ENCODE measurements around the gene ZNF90. TPM values are rescaled to one million over a fixed set of nuclear protein-coding genes. Genes with fewer than 3 reads are reported as not detected.
"Not testable (repeated sequence)": the region's sequence is repeated elsewhere in the genome, so short reads cannot be mapped to it uniquely, and the experiment has no call there.

Gene ZNF90
- total and polyA plus RNA-seq, 2 experiments from 2014 or later, result 1.6 to 1.8 TPM

GRCh38 chr19:20039203-20039723 lies 38.5 kb upstream of the ZNF90 start, which contains the start of gene ZNF682:
Gene ZNF682 (minus strand): TSS chr19:20039505. CDS start chr19:20039345, 160 bp downstream.
- no peaks in the 10 kb centered on the region for H4K20me1 ChIP-seq (ENCODE audit: insufficient read depth)
- H3K4me2 ChIP-seq (ENCODE audit: unreplicated experiment), result peak within 1 kb of the TSS; percentile 78
- H3K9ac ChIP-seq, result peak within 1 kb of the TSS; percentile 95
- in situ Hi-C loops (cut with MboI), result no loop called here
- no peaks in the 10 kb centered on the region for H3K9me3 ChIP-seq (ENCODE audit: low read depth)
- DNase-seq, result peak; percentile 99
- no peaks in the 10 kb centered on the region for H3K9me2 ChIP-seq (ENCODE audit: insufficient read depth)
- peaks cover 24% of the 10 kb centered on the region for H3K79me2 ChIP-seq (ENCODE audit: insufficient read depth)
- no peak for TF ChIP-seq EZH2 (IDR thresholded peaks at IDR 0.05; ENCODE audit: insufficient read depth, poor library complexity, severe bottlenecking)
- peak within 1 kb of the TSS; percentile 91 for H2AFZ ChIP-seq
- H3K4me3 ChIP-seq, result peak within 1 kb of the TSS; percentile 91
- no peaks in the 10 kb centered on the region for H3K27me3 ChIP-seq (replicated peaks; ENCODE audit: insufficient read depth)
- 0 out of 2 replicates have a peak, but pooled peaks cover 4% of the 10 kb centered on the region for H3K4me1 ChIP-seq (ENCODE audit: insufficient read depth)
- H3K36me3 ChIP-seq (ENCODE audit: low read depth), result no peaks in the 10 kb centered on the region
- WGBS, 2 experiments (ENCODE audit: low coverage in 1 of 2, low lambda C conversion rate in 2 of 2, missing lambda C conversion rate in 2 of 2), result 7 to 9% methylated on average over 24 of the region's 25 CpGs
- no peaks in the 10 kb centered on the region for H3F3A ChIP-seq (ENCODE audit: insufficient read depth)
- peak within 1 kb of the TSS; percentile 81 for H3K27ac ChIP-seq

DNA sequence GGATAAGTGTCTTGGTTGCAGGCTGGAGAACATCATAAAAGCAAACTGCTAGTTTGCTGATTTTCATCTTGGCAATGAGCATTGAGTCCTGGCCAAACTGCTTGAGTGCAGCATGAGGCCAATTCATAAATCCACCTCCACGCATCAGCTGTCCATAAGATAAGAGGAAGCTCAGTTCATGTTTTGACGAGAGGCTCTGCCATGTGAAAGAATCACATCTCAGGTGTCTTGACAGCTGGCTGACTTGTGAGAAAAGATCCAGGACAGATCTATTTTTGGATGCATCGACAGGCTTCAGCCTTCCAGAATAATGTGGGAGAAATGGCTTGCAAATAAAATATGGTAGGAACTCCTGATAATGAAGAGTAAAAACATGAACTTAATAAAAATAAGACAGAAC lies 33.1 kb upstream of the ZNF90 start:
- no peaks in the 10 kb centered on the region for H3F3A ChIP-seq (ENCODE audit: insufficient read depth)
- no peaks in the 10 kb centered on the region for H3K9me2 ChIP-seq (ENCODE audit: insufficient read depth)
- DNase-seq, result no peak
- TF ChIP-seq EZH2 (IDR thresholded peaks at IDR 0.05; ENCODE audit: insufficient read depth, poor library complexity, severe bottlenecking) (no peak), EZH2phosphoT487 (IDR thresholded peaks at IDR 0.05; ENCODE audit: insufficient read depth, low read depth) (no peak)
- H3K79me2 ChIP-seq (ENCODE audit: insufficient read depth), result no peaks in the 10 kb centered on the region
- no peaks in the 10 kb centered on the region for H4K20me1 ChIP-seq (ENCODE audit: insufficient read depth)
- 29 to 40% methylated on average over 3 of the region's 3 CpGs for WGBS, 2 experiments (ENCODE audit: low coverage in 1 of 2, low lambda C conversion rate in 2 of 2, missing lambda C conversion rate in 2 of 2)
- H3K9me3 ChIP-seq (ENCODE audit: low read depth), result no peaks in the 10 kb centered on the region
- H3K4me1 ChIP-seq (ENCODE audit: insufficient read depth), result no peaks in the 10 kb centered on the region
- no peak overlapping the region for H3K27ac ChIP-seq
- no peak overlapping the region for H2AFZ ChIP-seq
- no peaks in the 10 kb centered on the region for H3K27me3 ChIP-seq (replicated peaks; ENCODE audit: insufficient read depth)
- no peak overlapping the region for H3K4me2 ChIP-seq (ENCODE audit: unreplicated experiment)
- H3K9ac ChIP-seq, result no peak overlapping the region
- in situ Hi-C loops (cut with MboI), result no loop called here
- H3K4me3 ChIP-seq, result no peak overlapping the region
- H3K36me3 ChIP-seq (ENCODE audit: low read depth), result no peaks in the 10 kb centered on the region

GRCh38 chr19:20045742-20046141 lies 32.1 kb upstream of the ZNF90 start:
- H3K4me3 ChIP-seq; H3K4me2 ChIP-seq (ENCODE audit: unreplicated experiment); H3K27ac ChIP-seq; H3K79me2 ChIP-seq (ENCODE audit: insufficient read depth); H3K9me2 ChIP-seq (ENCODE audit: insufficient read depth); H3F3A ChIP-seq (ENCODE audit: insufficient read depth); H3K4me1 ChIP-seq (ENCODE audit: insufficient read depth); H2AFZ ChIP-seq; H3K36me3 ChIP-seq (ENCODE audit: low read depth); H3K9me3 ChIP-seq (ENCODE audit: low read depth); H3K27me3 ChIP-seq (replicated peaks; ENCODE audit: insufficient read depth); in situ Hi-C loops (cut with MboI); H4K20me1 ChIP-seq (ENCODE audit: insufficient read depth); H3K9ac ChIP-seq; DNase-seq: not testable (repeated sequence)
- 51 to 69% methylated on average over 5 of the region's 5 CpGs for WGBS, 2 experiments (ENCODE audit: low coverage in 1 of 2, low lambda C conversion rate in 2 of 2, missing lambda C conversion rate in 2 of 2)

DNA sequence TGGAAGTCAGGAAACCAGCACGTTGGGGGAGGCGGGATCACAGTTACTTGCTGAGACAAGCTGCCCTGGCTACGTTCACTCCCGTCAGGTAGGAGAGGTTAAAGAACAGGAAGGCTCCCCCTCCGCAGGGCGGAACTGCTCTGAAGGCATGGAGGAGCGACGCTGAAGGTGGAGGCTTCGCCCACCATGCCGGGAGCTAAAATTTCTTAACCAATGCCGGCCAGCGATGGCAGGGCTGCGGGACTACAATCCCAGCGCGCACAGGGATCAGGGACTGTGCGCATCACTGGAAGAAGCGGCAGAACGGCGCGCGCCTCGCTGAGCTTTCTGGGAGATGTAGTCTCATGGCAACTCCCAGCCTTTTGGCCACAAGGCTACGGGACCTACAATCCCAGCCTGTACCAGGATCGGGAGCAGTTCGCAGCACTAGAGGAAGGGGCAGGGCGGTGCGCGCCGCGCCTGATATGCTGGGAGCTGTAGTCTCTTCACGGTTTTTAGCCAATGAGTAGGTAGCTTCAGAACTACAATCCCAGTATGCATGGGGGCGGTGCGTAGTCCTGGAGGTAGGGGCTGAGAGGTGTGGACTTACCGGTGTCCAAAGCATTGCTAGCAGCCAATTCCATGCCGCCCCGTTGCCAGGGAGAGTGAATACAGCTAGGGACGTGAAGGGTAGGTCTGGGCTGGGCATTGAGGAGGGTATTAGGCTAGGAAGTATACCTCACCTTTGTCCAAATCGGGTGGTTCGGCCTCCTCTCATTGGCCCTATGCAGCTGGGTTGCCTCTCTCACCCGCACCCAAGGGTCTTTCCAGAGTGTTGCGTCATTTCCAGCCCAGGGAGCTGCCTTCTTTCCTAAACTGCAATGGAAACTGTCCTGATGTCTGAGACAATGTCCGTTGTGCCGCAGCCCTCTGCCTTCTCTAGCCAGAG lies 25.7 kb upstream of the ZNF90 start:
- peak overlapping the region; percentile 79 for H3K9ac ChIP-seq

GRCh38 chr19:20058738-20059137 lies 19.1 kb upstream of the ZNF90 start:
- H3F3A ChIP-seq (ENCODE audit: insufficient read depth); H3K9ac ChIP-seq; H3K79me2 ChIP-seq (ENCODE audit: insufficient read depth); H4K20me1 ChIP-seq (ENCODE audit: insufficient read depth); H3K4me1 ChIP-seq (ENCODE audit: insufficient read depth); H3K4me3 ChIP-seq; H3K9me3 ChIP-seq (ENCODE audit: low read depth); H3K27me3 ChIP-seq (replicated peaks; ENCODE audit: insufficient read depth); H3K36me3 ChIP-seq (ENCODE audit: low read depth); DNase-seq; in situ Hi-C loops (cut with MboI); H2AFZ ChIP-seq; H3K9me2 ChIP-seq (ENCODE audit: insufficient read depth); H3K4me2 ChIP-seq (ENCODE audit: unreplicated experiment); H3K27ac ChIP-seq: not testable (repeated sequence)

More for the DNA sequence above, 25.7 kb upstream of the ZNF90 start:
- in situ Hi-C loops (cut with MboI), result no loop called here
- Histone ChIP-seq H3F3A (ENCODE audit: insufficient read depth) (no peaks in the 10 kb centered on the region), H3K9me2 (ENCODE audit: insufficient read depth) (no peaks in the 10 kb centered on the region), H3K4me2 (ENCODE audit: unreplicated experiment) (peak overlapping the region; percentile 96), H3K36me3 (ENCODE audit: low read depth) (no peaks in the 10 kb centered on the region), H3K79me2 (ENCODE audit: insufficient read depth) (no peaks in the 10 kb centered on the region), H2AFZ (peak overlapping the region; percentile 96), H4K20me1 (ENCODE audit: insufficient read depth) (no peaks in the 10 kb centered on the region), H3K9me3 (ENCODE audit: low read depth) (no peaks in the 10 kb centered on the region), H3K4me1 (ENCODE audit: insufficient read depth) (0 out of 2 replicates have a peak, but pooled peaks cover 2% of the 10 kb centered on the region), H3K27ac (peak overlapping the region; percentile 48), H3K27me3 (replicated peaks; ENCODE audit: insufficient read depth) (no peaks in the 10 kb centered on the region), H3K4me3 (peak overlapping the region; percentile 89)
- WGBS, 2 experiments (ENCODE audit: low coverage in 1 of 2, low lambda C conversion rate in 2 of 2, missing lambda C conversion rate in 2 of 2), result 1% methylated on average over 42 to 43 of the region's 43 CpGs
- TF ChIP-seq EZH2phosphoT487 (IDR thresholded peaks at IDR 0.05; ENCODE audit: insufficient read depth, low read depth), result no peak
- no peak for TF ChIP-seq EZH2 (IDR thresholded peaks at IDR 0.05; ENCODE audit: insufficient read depth, poor library complexity, severe bottlenecking)
- DNase-seq, result peak; percentile 97

Measured in GM23248 (cell line).